ENCODE data around the gene DPF1. TPM values are rescaled to one million over a fixed set of nuclear protein-coding genes. Genes with fewer than 3 reads are reported as not detected.

The DPF1 gene
- total and polyA plus RNA-seq, 4 donors = not detected

DNA sequence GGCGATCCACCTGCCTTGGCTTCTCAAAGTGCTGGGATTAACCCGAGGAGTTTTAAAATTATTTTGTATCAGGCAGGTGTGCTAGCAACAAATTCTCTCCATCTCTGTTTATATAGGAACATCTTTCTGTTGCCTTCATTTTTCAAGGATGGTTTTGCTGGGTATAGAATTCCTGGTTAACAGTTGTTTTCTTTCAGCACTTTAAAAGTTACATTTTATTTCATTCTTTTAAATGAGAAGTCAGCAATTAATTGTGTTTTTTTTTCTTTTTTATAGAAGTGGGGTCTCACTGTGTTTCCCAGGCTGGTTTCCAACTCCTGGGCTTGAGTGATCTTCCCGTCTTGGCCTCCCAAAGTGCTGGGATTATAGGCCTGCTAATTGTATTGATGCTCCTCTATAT is 44.0 kb downstream of the DPF1 start (continued):
- no peak for TF ChIP-seq YY1 (IDR thresholded peaks at IDR 0.05)
- TF ChIP-seq, protein P1, sequence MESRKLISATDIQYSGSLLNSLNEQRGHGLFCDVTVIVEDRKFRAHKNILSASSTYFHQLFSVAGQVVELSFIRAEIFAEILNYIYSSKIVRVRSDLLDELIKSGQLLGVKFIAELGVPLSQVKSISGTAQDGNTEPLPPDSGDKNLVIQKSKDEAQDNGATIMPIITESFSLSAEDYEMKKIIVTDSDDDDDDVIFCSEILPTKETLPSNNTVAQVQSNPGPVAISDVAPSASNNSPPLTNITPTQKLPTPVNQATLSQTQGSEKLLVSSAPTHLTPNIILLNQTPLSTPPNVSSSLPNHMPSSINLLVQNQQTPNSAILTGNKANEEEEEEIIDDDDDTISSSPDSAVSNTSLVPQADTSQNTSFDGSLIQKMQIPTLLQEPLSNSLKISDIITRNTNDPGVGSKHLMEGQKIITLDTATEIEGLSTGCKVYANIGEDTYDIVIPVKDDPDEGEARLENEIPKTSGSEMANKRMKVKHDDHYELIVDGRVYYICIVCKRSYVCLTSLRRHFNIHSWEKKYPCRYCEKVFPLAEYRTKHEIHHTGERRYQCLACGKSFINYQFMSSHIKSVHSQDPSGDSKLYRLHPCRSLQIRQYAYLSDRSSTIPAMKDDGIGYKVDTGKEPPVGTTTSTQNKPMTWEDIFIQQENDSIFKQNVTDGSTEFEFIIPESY (IDR thresholded peaks at IDR 0.05) = no peak

GRCh38 chr19:38175422-38175821 is 48.6 kb downstream of the DPF1 start:
- no peak for DNase-seq (ENCODE audit: low spot score)
- peaks cover 0 to 6% (median 2%) of the 10 kb centered on the region in 4 donors for H3K9me3 ChIP-seq (ENCODE audit: control insufficient read depth in 4 of 4, low read length in 3 of 4)
- TF ChIP-seq, protein P1 (IDR thresholded peaks at IDR 0.05) = no peak
- TF ChIP-seq RAD21 (IDR thresholded peaks at IDR 0.05) = no peak
- no peak for TF ChIP-seq TAF1 (conservative IDR thresholded peaks at IDR 0.05)
- no peak for TF ChIP-seq FOXA1 (IDR thresholded peaks at IDR 0.05)
- WGBS = 91% methylated on average over 6 of the region's 6 CpGs
- H3K27me3 ChIP-seq (ENCODE audit: control insufficient read depth in 4 of 4, insufficient read depth in 4 of 4, low read length in 3 of 4) = no peaks in the 10 kb centered on the region
- H3K4me1 ChIP-seq (ENCODE audit: control insufficient read depth in 4 of 4, insufficient read depth in 4 of 4, low read length in 3 of 4) = no peaks in the 10 kb centered on the region
- H3K27ac ChIP-seq (ENCODE audit: low read depth in 1 of 2, low read length in 2 of 2) = no peak overlapping the region
- H3K9ac ChIP-seq (ENCODE audit: low read depth in 1 of 2, low read length in 2 of 2) = no peak overlapping the region
- peaks cover 0 to 3% (median 2%) of the 10 kb centered on the region in 4 donors for H3K36me3 ChIP-seq (ENCODE audit: control insufficient read depth in 4 of 4, insufficient read depth in 3 of 4, low read depth in 1 of 4, low read length in 3 of 4)
- H3K4me3 ChIP-seq (ENCODE audit: low read depth in 1 of 3, low read length in 3 of 3) = no peak overlapping the region

DNA sequence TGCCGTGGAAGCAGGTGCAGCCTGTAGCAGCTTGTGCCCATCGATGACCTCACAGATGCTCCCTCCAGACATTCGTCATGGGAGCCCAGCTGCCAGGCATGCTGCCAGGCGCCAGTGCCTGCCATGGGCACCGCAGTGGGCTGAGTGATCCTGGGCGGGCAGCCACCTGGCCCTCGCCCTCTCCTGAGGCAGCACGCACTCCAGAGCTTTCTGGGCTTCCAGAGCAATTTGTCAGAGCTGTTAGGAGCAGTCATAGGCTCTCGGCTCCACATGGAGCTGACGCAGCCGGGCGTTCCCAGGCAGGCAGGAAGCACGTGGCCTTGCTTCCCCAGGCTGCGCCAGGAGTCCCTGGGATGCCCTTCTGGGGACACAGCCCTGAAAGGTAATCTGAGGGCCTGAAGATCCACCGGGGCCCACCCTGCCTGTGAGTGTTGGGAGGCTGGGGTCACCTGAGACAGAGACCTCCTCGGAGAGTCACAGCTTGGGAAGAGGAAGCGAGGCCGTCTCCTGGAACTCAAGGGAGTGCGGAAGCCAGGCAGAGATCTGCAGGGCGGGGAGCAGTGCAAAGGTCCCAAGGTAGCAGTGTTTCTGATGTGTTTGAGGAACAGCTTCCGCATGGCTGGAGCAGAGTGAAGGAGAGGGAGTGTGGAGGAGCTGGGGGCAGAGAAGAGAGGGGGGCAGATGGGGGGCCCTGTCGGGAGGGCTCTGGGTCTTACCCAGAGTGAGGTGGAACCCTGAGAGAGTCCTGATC is 50.6 kb downstream of the DPF1 start:
- peaks cover 0 to 3% (median 1%) of the 10 kb centered on the region in 4 donors for H3K36me3 ChIP-seq (ENCODE audit: control insufficient read depth in 4 of 4, insufficient read depth in 3 of 4, low read depth in 1 of 4, low read length in 3 of 4)
- no peaks in the 10 kb centered on the region for H3K27me3 ChIP-seq (ENCODE audit: control insufficient read depth in 4 of 4, insufficient read depth in 4 of 4, low read length in 3 of 4)
- no peak overlapping the region for H3K4me3 ChIP-seq (ENCODE audit: low read depth in 1 of 3, low read length in 3 of 3)
- no peaks in the 10 kb centered on the region for H3K9me3 ChIP-seq (ENCODE audit: control insufficient read depth in 4 of 4, low read length in 3 of 4)
- no peak for DNase-seq (ENCODE audit: low spot score)
- no peaks in the 10 kb centered on the region for H3K4me1 ChIP-seq (ENCODE audit: control insufficient read depth in 4 of 4, insufficient read depth in 4 of 4, low read length in 3 of 4)
- WGBS = 91% methylated on average over 22 of the region's 22 CpGs
- no peak overlapping the region for H3K9ac ChIP-seq (ENCODE audit: low read depth in 1 of 2, low read length in 2 of 2)
- no peak overlapping the region for H3K27ac ChIP-seq (ENCODE audit: low read depth in 1 of 2, low read length in 2 of 2)
- TF ChIP-seq FOXA1 (IDR thresholded peaks at IDR 0.05) (no peak), HNF4G (IDR thresholded peaks at IDR 0.05) (no peak), SP1 (IDR thresholded peaks at IDR 0.05) (no peak), NR2F2 (IDR thresholded peaks at IDR 0.05) (no peak), GABPA (IDR thresholded peaks at IDR 0.05 in 1 of 2, conservative IDR thresholded peaks at IDR 0.05 in 1 of 2) (no peak), FOXA2 (IDR thresholded peaks at IDR 0.05) (no peak), REST (IDR thresholded peaks at IDR 0.05) (no peak), RAD21 (IDR thresholded peaks at IDR 0.05) (no peak), TAF1 (conservative IDR thresholded peaks at IDR 0.05) (no peak), HNF4A (conservative IDR thresholded peaks at IDR 0.05) (no peak), YY1 (IDR thresholded peaks at IDR 0.05) (no peak), RXRA (IDR thresholded peaks at IDR 0.05) (no peak), EGR1 (IDR thresholded peaks at IDR 0.05; ENCODE audit: low read depth in 2 of 2) (no peak)
- TF ChIP-seq, protein P2, sequence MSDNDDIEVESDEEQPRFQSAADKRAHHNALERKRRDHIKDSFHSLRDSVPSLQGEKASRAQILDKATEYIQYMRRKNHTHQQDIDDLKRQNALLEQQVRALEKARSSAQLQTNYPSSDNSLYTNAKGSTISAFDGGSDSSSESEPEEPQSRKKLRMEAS (IDR thresholded peaks at IDR 0.05) = no peak
- TF ChIP-seq, protein P1 (IDR thresholded peaks at IDR 0.05) = no peak
- TF ChIP-seq, protein P3, sequence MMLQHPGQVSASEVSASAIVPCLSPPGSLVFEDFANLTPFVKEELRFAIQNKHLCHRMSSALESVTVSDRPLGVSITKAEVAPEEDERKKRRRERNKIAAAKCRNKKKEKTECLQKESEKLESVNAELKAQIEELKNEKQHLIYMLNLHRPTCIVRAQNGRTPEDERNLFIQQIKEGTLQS (IDR thresholded peaks at IDR 0.05) = no peak
- TF ChIP-seq, protein P4, sequence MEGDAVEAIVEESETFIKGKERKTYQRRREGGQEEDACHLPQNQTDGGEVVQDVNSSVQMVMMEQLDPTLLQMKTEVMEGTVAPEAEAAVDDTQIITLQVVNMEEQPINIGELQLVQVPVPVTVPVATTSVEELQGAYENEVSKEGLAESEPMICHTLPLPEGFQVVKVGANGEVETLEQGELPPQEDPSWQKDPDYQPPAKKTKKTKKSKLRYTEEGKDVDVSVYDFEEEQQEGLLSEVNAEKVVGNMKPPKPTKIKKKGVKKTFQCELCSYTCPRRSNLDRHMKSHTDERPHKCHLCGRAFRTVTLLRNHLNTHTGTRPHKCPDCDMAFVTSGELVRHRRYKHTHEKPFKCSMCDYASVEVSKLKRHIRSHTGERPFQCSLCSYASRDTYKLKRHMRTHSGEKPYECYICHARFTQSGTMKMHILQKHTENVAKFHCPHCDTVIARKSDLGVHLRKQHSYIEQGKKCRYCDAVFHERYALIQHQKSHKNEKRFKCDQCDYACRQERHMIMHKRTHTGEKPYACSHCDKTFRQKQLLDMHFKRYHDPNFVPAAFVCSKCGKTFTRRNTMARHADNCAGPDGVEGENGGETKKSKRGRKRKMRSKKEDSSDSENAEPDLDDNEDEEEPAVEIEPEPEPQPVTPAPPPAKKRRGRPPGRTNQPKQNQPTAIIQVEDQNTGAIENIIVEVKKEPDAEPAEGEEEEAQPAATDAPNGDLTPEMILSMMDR (IDR thresholded peaks at IDR 0.05; ENCODE audit: low read depth, low read length, missing input control) = no peak

Measured in liver (tissue), 9 donors.